Ishikawa (cell line): ENCODE data around the gene PLXNA3.

Experiments
- CEBPB ChIP-seq: IDR thresholded peaks from 2 replicates; pipeline ENCODE4 v1.6.1; 2012
- CREB1 ChIP-seq: IDR thresholded peaks from 2 replicates; pipeline ENCODE4 v1.6.1; 2012; ENCODE audit warnings: low read depth
- EGR1 ChIP-seq: IDR thresholded peaks from 2 replicates; pipeline ENCODE4 v1.6.1; 2012
- EP300 ChIP-seq: IDR thresholded peaks from 2 replicates; pipeline ENCODE4 v1.6.1; 2012; ENCODE audit warnings: borderline replicate concordance
- FOXM1 ChIP-seq: IDR thresholded peaks from 2 replicates; pipeline ENCODE4 v1.6.1; 2012; ENCODE audit warnings: low read depth, borderline replicate concordance
- MAX ChIP-seq: IDR thresholded peaks from 2 replicates; pipeline ENCODE4 v1.6.1; 2012
- NFIC ChIP-seq: IDR thresholded peaks from 2 replicates; pipeline ENCODE4 v1.6.1; 2012
- RAD21 ChIP-seq: IDR thresholded peaks from 2 replicates; pipeline ENCODE4 v1.6.1; 2012; ENCODE audit warnings: low read depth
- REST ChIP-seq: IDR thresholded peaks from 2 replicates; pipeline ENCODE4 v1.6.1; 2012; ENCODE audit warnings: low read depth, mild to moderate bottlenecking
- TAF1 ChIP-seq: IDR thresholded peaks from 2 replicates; pipeline ENCODE4 v1.6.1; 2012; ENCODE audit warnings: low read depth, mild to moderate bottlenecking
- TCF12 ChIP-seq: IDR thresholded peaks from 2 replicates; pipeline ENCODE4 v1.6.1; 2012; ENCODE audit warnings: low read depth
- TEAD4 ChIP-seq: IDR thresholded peaks from 2 replicates; pipeline ENCODE4 v1.6.1; 2012
- YY1 ChIP-seq: IDR thresholded peaks from 2 replicates; pipeline ENCODE4 v1.6.1; 2012; ENCODE audit warnings: low read depth
- ZBTB7A ChIP-seq: IDR thresholded peaks from 2 replicates; pipeline ENCODE4 v1.6.1; 2012; ENCODE audit warnings: low read depth
- TF ChIP-seq, protein P1 (sequence below): IDR thresholded peaks from 2 replicates; pipeline ENCODE4 v1.6.1; 2012

PLXNA3 gene

DNA sequence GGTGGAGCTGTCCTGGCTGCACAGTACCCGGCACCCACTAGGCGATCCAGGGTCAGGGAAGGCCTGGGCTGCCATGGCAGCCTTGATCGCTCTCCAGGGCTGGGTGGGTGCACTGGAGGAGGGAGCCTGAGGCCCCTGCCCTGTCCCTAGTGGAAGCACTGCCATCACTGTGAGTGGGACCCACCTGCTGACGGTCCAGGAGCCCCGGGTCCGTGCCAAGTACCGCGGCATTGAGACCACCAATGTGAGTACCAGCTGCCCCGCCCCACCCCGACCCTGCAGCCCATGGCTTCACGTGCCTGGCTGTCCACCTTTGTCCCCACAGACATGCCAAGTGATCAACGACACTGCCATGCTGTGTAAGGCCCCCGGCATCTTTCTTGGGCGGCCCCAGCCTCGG lies 8.8 kb downstream of the PLXNA3 start:
- TF ChIP-seq ZBTB7A (no peak), TCF12 (no peak), YY1 (no peak), TEAD4 (no peak), TAF1 (no peak), REST (no peak), CREB1 (no peak), MAX (no peak), EGR1 (no peak)
- TF ChIP-seq, protein P1, sequence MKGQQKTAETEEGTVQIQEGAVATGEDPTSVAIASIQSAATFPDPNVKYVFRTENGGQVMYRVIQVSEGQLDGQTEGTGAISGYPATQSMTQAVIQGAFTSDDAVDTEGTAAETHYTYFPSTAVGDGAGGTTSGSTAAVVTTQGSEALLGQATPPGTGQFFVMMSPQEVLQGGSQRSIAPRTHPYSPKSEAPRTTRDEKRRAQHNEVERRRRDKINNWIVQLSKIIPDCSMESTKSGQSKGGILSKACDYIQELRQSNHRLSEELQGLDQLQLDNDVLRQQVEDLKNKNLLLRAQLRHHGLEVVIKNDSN: no peak

DNA sequence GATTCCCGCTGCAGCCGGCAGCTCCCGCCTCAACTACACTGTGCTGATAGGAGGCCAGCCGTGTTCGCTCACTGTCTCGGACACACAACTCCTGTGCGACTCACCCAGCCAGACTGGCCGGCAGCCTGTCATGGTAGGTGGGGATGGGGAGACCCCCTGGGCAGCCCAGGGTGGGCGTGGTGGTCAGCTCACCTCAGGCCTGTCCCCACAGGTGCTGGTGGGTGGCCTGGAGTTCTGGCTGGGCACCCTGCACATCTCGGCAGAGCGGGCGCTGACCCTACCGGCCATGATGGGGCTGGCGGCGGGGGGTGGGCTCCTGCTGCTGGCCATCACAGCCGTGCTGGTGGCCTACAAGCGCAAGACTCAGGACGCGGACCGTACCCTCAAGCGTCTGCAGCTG lies 9.5 kb downstream of the PLXNA3 start:
- TF ChIP-seq TEAD4 (no peak), RAD21 (no peak), ZBTB7A (no peak), EP300 (no peak), TAF1 (no peak), EGR1 (no peak), REST (no peak), MAX (no peak), CREB1 (no peak), FOXM1 (no peak), NFIC (no peak), CEBPB (no peak), TCF12 (no peak), YY1 (no peak)
- TF ChIP-seq, protein P1: no peak

DNA sequence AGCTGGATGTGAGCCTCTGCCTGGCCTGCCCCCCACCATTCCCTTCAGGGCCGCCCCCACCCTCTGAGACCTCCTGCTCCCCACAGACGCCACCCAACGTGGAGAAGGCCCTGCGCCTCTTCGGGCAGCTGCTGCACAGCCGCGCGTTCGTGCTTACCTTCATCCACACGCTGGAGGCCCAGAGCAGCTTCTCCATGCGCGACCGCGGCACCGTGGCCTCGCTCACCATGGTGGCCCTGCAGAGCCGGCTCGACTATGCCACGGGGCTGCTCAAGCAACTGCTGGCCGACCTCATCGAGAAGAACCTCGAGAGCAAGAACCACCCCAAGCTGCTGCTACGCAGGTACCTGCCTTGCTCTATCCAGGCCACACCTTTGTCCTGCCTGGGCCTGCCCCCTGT lies 10.1 kb downstream of the PLXNA3 start:
- TF ChIP-seq TEAD4: no peak
- TF ChIP-seq CEBPB: no peak
- no peak for TF ChIP-seq ZBTB7A
- no peak for TF ChIP-seq EP300

GRCh38 chrX:154469114-154469513 lies 11.0 kb downstream of the PLXNA3 start:
- no peak for TF ChIP-seq CEBPB
- no peak for TF ChIP-seq NFIC
- no peak for TF ChIP-seq REST
- TF ChIP-seq FOXM1: no peak
- TF ChIP-seq, protein P1: no peak
- TF ChIP-seq RAD21: no peak
- no peak for TF ChIP-seq ZBTB7A
- no peak for TF ChIP-seq TCF12
- no peak for TF ChIP-seq TEAD4
- TF ChIP-seq MAX: no peak
- no peak for TF ChIP-seq EGR1
- TF ChIP-seq TAF1: no peak
- no peak for TF ChIP-seq CREB1
- no peak for TF ChIP-seq YY1
- TF ChIP-seq EP300: no peak
